Measurements from ENCODE around the gene MED13L.

MED13L gene

DNA sequence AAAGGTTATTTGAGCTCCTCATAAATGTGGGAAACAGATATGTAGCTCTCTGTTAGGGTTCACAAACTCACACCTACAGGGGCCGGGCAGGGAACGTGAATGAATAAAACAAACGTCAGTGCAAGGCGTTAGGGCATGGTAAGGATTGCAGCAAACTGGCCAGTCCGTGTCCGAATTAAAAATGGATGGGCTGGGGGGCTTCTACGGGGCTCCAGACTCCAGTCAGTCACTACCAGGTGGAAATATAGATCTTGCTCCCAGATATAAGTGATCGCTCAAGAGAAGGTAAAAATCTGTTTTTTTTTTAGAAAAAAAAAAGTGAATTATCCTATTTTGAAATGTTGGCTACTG, 333.1 kb downstream of the MED13L start:
- DNase-seq (ENCODE audit: low read depth in 2 of 2), result no peak

DNA sequence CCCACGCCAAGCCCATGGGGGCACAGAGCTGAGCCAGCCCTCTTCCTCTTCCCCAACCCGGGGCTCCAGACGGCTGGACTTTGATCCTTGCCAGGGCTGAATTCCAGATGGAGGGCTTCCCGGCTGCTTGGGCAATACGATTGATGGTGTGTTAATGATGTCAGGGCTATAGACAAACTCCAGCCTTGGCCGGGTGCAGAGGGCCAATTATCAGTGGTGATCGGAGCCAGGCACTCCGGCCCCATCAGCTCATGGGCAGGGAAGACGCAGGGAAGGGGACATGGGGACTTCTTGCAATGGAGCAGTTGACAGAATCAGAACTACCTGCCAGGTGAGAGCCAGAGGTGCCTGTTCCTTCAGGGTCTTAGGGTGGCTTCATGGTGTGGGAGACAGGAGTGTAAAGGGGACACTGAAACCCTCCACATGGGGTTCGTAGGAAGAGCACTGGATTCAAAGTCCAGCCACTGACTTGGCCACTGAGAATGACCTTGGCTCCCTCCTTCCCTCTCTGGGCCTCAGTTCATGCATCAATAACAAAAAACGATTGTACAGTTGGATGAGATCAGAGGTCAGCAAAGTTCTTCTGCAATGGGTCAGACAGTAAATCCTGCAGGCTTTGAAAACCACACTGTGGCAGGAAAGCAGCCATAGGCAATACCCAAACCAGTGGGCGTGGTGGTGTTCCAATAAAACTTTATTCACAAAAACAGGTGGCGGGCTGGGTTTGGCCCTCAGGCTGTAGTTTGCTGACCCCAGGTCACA, 333.7 kb downstream of the MED13L start:
- no peak for DNase-seq (ENCODE audit: low read depth in 2 of 2)

- no peak for DNase-seq (ENCODE audit: low read depth in 2 of 2)
Observed at GRCh38 chr12:115943310-115943629, 334.2 kb downstream of the MED13L start.

- DNase-seq (ENCODE audit: low read depth in 2 of 2), result no peak
Observed at GRCh38 chr12:115942346-115942745, 335.1 kb downstream of the MED13L start.

- no peak for DNase-seq (ENCODE audit: low read depth in 2 of 2)
Observed at GRCh38 chr12:115941362-115941761, 336.1 kb downstream of the MED13L start.

DNA sequence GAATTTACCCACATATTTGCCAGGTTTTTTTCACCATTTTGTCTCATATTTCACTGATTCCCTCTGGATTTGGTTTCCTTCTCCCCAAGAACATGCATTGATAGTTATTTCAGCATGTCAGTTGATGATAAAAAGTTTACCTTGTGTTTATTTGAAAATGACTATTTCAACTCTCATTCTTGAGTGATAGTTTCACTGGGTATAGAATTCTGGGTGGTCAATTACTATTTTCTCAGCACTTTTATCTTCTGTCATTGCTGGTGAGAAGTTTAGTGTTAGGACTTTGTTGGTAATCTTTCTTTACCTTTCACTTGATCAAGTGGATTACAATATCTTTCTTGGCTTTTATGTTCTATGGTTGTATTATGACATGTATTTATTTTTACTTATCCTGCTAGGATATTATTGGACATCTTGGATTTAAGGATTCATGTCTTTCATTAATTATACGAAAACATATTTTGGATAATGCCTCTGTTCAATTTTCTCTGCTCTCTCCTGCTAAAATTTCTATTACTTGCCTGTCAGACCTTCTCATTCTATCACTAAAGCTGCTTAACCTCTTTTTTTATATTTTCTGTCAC, 338.6 kb downstream of the MED13L start:
- no peak for DNase-seq (ENCODE audit: low read depth in 2 of 2)

DNA sequence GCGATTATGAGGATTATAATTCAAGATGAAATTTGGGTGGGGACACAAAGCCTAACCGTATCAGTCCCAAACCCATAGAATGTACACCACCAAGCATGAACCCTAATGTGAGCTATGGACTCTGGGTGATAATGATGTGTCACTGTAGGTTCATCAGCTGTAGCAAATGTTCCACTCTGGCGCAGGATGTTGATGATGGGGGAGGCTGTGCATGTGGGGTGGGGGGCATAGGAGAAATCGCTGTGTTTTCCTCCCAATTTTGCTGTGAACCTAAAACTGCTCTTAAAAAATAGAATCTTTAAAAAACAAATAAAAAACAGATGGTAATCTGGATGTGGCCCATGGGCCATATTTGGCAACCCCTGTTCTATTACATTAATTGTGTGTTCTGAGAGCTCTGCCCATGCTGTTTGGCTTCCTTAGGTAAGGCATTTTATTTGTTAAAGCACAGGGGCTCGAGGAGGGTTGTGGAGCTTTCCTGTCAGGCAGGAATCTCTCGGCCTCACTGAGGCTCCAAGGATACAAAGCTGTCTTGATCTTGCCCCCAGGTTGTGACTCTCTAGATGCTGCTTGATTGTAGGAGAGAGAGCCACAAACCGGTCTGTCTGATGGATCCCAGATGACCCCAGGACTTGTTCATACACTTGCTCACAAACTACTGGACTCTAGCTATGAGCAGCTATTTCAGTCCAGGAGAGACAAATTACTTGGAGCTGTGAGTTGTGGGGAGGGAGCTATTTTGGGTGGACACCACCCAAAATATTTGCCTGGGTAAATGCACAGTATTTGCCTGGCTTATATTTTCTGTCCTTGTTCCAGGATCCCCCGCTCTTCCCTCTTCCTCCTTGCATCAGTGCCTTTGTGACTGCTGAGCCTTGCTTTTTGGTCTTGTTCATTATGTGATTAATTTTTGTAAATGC, 340.2 kb downstream of the MED13L start:
- DNase-seq (ENCODE audit: low read depth in 2 of 2), result no peak

DNA sequence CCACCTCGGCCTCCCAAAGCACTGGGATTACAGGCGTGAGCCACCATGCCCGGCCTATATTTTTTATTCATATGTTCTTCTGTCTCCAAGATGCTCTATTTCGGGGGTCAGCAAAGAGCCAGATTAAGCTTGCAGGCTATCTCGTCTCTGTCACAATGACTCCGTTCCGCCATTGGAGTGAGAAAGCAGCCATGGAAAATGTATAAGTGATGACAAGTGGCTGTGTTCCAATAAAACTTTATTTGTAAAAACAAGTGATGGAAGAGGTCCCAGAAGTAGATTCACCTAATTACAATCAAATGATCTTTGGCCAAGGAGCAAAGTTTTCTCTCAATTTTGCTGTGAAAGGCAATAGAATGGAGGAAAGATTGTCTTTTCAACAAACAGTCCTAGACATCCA, 342.6 kb downstream of the MED13L start:
- DNase-seq (ENCODE audit: low read depth in 2 of 2), result no peak

- DNase-seq (ENCODE audit: low read depth in 2 of 2), result no peak
Observed at GRCh38 chr12:115934046-115934445, 343.4 kb downstream of the MED13L start.

- DNase-seq (ENCODE audit: low read depth in 2 of 2), result no peak
Observed at GRCh38 chr12:115932066-115932465, 345.4 kb downstream of the MED13L start.

- no peak for DNase-seq (ENCODE audit: low read depth in 2 of 2)
Observed at GRCh38 chr12:115930336-115930735, 347.2 kb downstream of the MED13L start.

DNA sequence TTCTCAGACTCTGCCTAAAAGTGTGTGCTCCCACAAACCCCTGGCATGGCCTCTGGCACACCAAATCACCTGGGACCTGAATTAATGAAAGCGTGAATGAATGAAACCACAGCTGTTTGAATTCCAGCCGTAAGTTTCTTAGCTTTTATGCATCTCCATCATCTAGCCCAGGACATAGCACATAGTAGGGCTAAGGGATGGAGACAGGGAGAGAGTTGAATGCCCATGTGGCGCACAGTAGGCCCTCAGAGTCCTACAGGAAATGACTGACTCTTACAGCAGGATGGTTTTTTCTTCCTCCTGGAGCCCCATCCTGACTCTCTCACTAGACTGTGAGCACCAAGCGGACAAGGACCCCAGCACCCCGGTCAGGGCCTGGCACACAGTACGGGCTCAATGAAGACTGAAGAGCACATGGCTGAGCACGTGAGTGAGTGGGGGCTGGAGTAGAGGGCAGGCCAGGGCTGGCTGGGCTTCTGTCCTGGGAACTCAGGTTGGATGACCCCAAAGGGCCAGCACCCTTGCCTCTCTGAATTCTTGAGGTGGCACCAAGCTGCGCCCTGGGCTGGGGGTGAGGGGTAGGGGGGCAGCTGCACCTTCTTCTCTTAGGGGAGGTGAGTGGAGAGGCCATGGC, 351.3 kb downstream of the MED13L start:
- no peak for DNase-seq (ENCODE audit: low read depth in 2 of 2)

GRCh38 chr12:115923851-115924250, 353.6 kb downstream of the MED13L start:
- DNase-seq (ENCODE audit: low read depth in 2 of 2), result no peak

GRCh38 chr12:115922952-115923564, 354.4 kb downstream of the MED13L start:
- DNase-seq (ENCODE audit: low read depth in 2 of 2), result no peak

DNA sequence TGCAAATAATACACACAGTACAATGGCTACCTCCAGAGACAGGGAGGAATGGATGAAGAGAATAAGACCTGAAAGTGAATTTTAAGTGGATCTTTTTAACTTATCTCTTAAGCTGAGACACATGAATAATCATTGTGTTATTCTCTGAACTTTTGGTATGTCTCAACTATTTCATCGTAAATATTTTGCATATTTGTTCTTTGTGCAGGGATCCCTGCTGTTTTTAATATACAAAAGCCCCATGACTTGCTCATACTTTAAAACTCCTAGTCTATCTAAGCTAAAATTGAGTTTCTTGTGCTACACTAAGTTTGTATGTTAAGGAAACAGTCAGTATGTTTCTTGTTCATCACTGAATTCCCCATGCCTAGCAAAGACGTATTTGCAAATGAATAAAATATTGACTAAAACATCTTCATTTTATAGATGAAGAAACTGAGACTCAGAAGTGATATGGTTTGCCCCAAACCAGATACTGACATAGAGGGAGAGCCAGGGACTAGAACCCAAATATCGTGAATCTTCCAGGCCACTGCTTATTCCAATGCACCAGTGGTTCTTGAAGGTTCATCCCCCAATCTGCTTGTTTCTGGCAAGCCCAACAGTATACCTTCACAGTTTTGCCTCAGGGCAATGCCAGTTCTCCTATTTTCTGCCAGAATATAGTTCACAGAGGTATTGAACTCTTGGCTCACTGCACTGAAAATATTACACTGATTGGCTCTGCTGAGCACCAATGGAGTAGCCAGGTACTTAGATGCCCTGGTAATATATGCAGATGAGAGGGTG, 356.9 kb downstream of the MED13L start:
- no peak for DNase-seq (ENCODE audit: low read depth in 2 of 2)

- DNase-seq (ENCODE audit: low read depth in 2 of 2), result no peak
Observed at GRCh38 chr12:115918763-115919162, 358.7 kb downstream of the MED13L start.

GRCh38 chr12:115916910-115917668, 360.4 kb downstream of the MED13L start:
- DNase-seq (ENCODE audit: low read depth in 2 of 2), result peak; percentile 56 to 77

DNA sequence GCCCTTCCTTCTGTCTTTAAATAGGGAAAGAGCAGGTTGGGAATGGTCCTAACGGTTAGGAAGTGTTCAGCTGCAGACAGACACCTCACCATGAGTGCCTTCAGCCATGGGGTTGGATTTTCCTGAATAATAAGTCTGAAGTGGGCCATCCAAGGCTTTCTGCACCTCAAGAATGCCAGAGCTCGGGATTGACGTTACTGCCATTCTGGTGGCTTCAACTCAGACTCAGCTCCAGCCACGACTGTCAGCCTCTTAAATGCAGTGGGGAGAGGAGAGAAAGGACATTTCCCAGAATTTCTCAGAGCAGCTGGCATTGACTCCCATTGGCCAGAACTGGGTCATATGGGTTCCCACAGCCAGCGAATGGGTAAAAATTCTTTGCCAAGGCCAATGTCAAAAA, 363.4 kb downstream of the MED13L start:
- DNase-seq (ENCODE audit: low read depth in 2 of 2), result no peak

- DNase-seq (ENCODE audit: low read depth in 2 of 2), result no peak
Observed at GRCh38 chr12:115912440-115912839, 365.1 kb downstream of the MED13L start.

DNA sequence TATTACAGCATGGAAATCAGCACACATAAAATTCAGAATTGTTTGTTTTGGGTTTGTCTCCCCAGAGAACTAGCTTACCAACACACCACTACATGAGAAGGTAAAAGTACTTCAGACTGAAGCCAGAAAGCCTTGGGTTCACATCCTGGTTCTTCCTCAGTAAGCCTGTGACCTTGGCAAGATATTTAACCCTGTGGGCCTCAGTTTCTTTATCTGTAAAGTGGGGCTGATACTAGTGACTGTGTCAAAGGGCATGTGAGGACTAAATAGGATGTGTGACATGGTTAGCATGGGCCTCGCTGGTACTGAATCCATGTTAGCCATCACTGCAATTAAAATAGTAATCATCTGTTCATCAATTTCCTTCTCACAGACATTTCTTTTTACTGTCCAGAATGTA, 366.1 kb downstream of the MED13L start:
- no peak for DNase-seq (ENCODE audit: low read depth in 2 of 2)

All from stimulated activated CD4-positive, alpha-beta T cell treated with anti-CD3 and anti-CD28 coated beads, Interleukin-4, amount 100 ng/mL, for 48 hours (primary cell).